ENCODE data around the gene UNC5A.

UNC5A gene

DNA sequence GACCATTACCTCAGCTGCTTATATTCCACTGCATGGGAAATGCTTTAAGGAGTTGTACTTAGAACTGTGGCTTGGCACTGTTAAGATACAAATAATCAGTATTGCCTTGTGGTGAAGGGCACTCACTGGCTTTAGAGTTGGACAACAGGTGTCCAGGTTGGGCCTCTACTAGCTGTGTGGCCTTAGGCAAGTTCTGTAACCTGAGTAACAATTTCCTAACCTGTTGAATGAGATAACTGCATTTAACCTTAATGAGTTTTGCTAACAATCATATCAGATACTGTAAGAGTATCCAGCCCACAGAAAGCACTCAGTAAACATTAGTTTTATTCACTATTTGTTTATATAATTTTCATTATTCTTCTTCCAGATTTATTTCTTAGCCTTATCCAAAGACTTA, 106.0 kb downstream of the UNC5A start:
- no peaks in the 10 kb centered on the region for H3K27me3 ChIP-seq (replicated peaks)
- DNase-seq, result no peak
- no peak overlapping the region for H3K4me3 ChIP-seq (ENCODE audit: low read depth, low read length)
- no peak overlapping the region for H3K27ac ChIP-seq
- in situ Hi-C loops (cut with HindIII; ENCODE audit: low pct_ligation_motif_present, low sequenced_read_pairs), result no loop called here
- TF ChIP-seq, protein P1, sequence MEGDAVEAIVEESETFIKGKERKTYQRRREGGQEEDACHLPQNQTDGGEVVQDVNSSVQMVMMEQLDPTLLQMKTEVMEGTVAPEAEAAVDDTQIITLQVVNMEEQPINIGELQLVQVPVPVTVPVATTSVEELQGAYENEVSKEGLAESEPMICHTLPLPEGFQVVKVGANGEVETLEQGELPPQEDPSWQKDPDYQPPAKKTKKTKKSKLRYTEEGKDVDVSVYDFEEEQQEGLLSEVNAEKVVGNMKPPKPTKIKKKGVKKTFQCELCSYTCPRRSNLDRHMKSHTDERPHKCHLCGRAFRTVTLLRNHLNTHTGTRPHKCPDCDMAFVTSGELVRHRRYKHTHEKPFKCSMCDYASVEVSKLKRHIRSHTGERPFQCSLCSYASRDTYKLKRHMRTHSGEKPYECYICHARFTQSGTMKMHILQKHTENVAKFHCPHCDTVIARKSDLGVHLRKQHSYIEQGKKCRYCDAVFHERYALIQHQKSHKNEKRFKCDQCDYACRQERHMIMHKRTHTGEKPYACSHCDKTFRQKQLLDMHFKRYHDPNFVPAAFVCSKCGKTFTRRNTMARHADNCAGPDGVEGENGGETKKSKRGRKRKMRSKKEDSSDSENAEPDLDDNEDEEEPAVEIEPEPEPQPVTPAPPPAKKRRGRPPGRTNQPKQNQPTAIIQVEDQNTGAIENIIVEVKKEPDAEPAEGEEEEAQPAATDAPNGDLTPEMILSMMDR (IDR thresholded peaks at IDR 0.05; ENCODE audit: low read depth, low read length, missing control alignments), result no peak
- H3K36me3 ChIP-seq (replicated peaks), result no peaks in the 10 kb centered on the region

DNA sequence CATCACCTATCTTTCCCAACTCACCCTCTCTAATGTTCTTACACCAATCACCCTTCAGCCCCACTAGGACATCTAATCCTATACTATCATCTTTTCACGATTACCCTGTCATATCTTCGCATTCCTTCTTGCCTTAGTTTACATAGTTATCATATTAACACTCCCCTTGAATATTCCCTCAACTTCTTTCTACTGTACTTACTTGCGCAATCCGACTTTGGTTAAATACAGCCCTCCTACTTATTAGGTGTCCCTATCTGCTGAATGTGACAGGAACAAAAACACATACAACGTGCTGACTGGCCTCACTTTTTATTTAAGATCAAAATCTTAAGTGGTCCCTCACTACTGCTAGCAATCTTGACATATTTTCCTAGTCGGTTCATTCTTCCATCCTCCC, 108.3 kb downstream of the UNC5A start:
- Histone ChIP-seq H3K27me3 (replicated peaks) (no peaks in the 10 kb centered on the region), H3K36me3 (replicated peaks) (no peaks in the 10 kb centered on the region), H3K4me3 (ENCODE audit: low read depth, low read length) (no peak overlapping the region), H3K27ac (no peak overlapping the region)
- DNase-seq, result no peak
- in situ Hi-C loops (cut with HindIII; ENCODE audit: low pct_ligation_motif_present, low sequenced_read_pairs), result no loop called here
- TF ChIP-seq, protein P1 (IDR thresholded peaks at IDR 0.05; ENCODE audit: low read depth, low read length, missing control alignments), result no peak

DNA sequence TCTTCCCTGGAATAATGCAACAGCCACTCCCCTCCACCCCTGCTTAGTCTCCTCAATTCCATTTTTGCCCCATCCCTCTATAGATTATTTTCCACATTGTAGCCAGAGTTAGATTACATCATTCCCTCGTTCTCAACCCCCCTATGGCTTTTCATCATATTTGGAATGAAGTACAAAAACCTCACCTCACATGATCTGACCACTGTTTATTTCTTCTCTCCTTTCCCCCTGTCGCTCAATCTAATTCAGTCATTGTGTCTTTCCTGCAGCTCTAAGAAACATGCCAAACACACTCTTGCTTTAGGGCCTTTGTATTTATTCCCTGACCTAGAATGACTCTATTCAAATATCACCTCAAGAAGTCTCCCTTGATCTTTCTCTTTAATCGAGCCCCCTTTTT, 111.4 kb downstream of the UNC5A start:
- no peak for DNase-seq
- no peak overlapping the region for H3K27ac ChIP-seq
- H3K27me3 ChIP-seq (replicated peaks), result no peaks in the 10 kb centered on the region
- H3K36me3 ChIP-seq (replicated peaks), result no peaks in the 10 kb centered on the region
- no peak overlapping the region for H3K4me3 ChIP-seq (ENCODE audit: low read depth, low read length)
- TF ChIP-seq, protein P1 (IDR thresholded peaks at IDR 0.05; ENCODE audit: low read depth, low read length, missing control alignments), result no peak
- in situ Hi-C loops (cut with HindIII; ENCODE audit: low pct_ligation_motif_present, low sequenced_read_pairs), result no loop called here

DNA sequence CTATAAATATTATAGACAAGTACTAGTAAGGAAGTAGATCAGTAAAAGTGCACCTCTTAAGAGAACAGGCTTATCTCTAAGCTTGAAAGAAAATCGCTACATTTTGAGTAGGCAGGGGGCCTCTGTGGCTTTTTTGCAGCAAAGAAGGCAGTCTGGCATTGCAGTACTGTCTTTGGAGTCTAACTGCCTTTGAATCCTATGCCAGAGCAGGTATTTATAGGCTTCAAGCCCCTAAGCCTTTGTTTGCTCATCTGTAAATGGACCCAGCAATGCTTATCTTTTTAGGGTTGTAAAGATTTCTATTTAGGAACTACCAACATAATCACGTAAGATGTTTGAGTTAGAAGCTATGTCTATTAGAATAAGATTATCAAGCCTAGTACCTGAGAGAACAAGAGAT, 112.5 kb downstream of the UNC5A start:
- Histone ChIP-seq H3K36me3 (replicated peaks) (no peaks in the 10 kb centered on the region), H3K27ac (no peak overlapping the region), H3K27me3 (replicated peaks) (no peaks in the 10 kb centered on the region), H3K4me3 (ENCODE audit: low read depth, low read length) (no peak overlapping the region)
- TF ChIP-seq, protein P1 (IDR thresholded peaks at IDR 0.05; ENCODE audit: low read depth, low read length, missing control alignments), result no peak
- in situ Hi-C loops (cut with HindIII; ENCODE audit: low pct_ligation_motif_present, low sequenced_read_pairs), result no loop called here
- no peak for DNase-seq

DNA sequence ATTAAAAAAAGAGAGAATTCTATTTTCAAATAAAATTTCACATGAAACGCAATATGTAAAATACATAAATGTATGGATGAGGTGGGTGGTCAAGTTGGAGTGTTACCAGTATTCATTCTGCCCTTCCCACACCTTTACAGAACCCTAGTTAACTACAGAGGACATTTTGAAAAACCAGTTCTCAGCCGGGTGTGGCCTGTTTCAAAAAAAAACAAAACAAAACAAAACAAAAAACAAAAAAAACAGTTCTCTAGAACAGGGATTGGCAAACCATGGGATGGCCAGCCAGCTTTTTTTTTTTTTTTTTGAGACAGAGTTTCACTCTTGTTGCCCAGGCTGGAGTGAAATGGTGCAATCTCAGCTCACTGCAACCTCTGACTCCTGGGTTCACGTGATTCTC, 117.2 kb downstream of the UNC5A start:
- Histone ChIP-seq H3K27me3 (replicated peaks) (no peaks in the 10 kb centered on the region), H3K36me3 (replicated peaks) (peaks cover 8% of the 10 kb centered on the region), H3K4me3 (ENCODE audit: low read depth, low read length) (no peak overlapping the region), H3K27ac (no peak overlapping the region)
- no peak for DNase-seq
- in situ Hi-C loops (cut with HindIII; ENCODE audit: low pct_ligation_motif_present, low sequenced_read_pairs), result no loop called here
- TF ChIP-seq, protein P1 (IDR thresholded peaks at IDR 0.05; ENCODE audit: low read depth, low read length, missing control alignments), result no peak

DNA sequence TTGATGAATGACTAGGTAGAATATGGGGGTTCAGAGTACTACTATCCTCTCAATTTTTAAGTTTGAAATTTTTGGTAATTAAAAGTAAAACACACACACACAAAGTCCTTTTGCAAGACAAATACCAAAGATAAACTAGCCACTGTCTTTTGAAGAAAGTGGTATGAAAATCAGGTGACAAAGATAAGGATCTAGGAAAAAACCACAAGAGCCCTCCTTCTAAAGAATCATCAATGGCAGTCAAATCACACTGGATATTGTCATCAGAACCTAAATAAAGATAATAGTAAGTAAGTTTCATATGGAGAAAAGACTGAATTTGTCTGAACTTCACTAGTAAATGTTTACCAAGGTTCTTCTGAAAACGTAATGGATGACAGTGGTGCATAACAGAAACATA, 119.3 kb downstream of the UNC5A start:
- TF ChIP-seq, protein P1 (IDR thresholded peaks at IDR 0.05; ENCODE audit: low read depth, low read length, missing control alignments), result no peak
- Histone ChIP-seq H3K36me3 (replicated peaks) (peaks cover 8% of the 10 kb centered on the region), H3K4me3 (ENCODE audit: low read depth, low read length) (no peak overlapping the region), H3K27me3 (replicated peaks) (no peaks in the 10 kb centered on the region), H3K27ac (no peak overlapping the region)
- DNase-seq, result no peak
- in situ Hi-C loops (cut with HindIII; ENCODE audit: low pct_ligation_motif_present, low sequenced_read_pairs), result no loop called here
